ENCODE data around the gene PNMA6F. TPM values are rescaled to one million over a fixed set of nuclear protein-coding genes. Genes with fewer than 3 reads are reported as not detected.

Gene PNMA6F
- total RNA-seq, 1 experiment from 2014 or later, result not detected

DNA sequence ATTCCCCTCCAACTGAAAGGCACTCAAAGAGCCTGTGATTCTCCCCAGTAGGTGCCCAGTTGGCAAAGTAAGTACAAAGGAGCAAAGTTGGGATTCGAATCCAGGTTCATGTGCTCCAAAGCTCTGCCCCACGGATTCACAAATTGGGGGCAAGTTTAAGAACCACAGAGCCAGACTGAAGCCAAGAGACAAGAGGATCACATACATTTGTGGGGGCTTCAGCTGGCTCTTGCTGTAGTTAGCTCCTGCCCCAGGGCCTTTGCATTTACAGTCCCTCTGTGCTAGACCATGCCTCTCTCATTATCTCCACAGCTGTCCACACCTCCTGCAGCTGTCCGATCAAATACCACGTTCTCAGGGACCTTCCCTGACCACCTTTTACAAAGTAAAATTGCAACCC, 18.8 kb downstream of the PNMA6F start:
- no peak for DNase-seq
- no peaks in the 10 kb centered on the region for H3K36me3 ChIP-seq (ENCODE audit: control insufficient read depth, insufficient read depth, low read length)
- Mint-ChIP-seq H3K27ac (ENCODE audit: unreplicated experiment) (no peak overlapping the region), H3K4me3 (ENCODE audit: unreplicated experiment) (no peak overlapping the region), H3K9me3 (ENCODE audit: unreplicated experiment) (no peaks in the 10 kb centered on the region), H3K36me3 (ENCODE audit: insufficient read depth, unreplicated experiment) (no peaks in the 10 kb centered on the region), H3K27me3 (ENCODE audit: insufficient read depth, unreplicated experiment) (peaks cover 21% of the 10 kb centered on the region), H3K4me1 (ENCODE audit: low read depth, unreplicated experiment) (no peaks in the 10 kb centered on the region)
- H3K4me3 ChIP-seq (ENCODE audit: low read depth, low read length), result no peak overlapping the region
- no peaks in the 10 kb centered on the region for H3K9me3 ChIP-seq
- intact Hi-C loops (cut with micrococcal nuclease; ENCODE audit: unreplicated experiment), result no loop called here
- TF ChIP-seq, protein P1, sequence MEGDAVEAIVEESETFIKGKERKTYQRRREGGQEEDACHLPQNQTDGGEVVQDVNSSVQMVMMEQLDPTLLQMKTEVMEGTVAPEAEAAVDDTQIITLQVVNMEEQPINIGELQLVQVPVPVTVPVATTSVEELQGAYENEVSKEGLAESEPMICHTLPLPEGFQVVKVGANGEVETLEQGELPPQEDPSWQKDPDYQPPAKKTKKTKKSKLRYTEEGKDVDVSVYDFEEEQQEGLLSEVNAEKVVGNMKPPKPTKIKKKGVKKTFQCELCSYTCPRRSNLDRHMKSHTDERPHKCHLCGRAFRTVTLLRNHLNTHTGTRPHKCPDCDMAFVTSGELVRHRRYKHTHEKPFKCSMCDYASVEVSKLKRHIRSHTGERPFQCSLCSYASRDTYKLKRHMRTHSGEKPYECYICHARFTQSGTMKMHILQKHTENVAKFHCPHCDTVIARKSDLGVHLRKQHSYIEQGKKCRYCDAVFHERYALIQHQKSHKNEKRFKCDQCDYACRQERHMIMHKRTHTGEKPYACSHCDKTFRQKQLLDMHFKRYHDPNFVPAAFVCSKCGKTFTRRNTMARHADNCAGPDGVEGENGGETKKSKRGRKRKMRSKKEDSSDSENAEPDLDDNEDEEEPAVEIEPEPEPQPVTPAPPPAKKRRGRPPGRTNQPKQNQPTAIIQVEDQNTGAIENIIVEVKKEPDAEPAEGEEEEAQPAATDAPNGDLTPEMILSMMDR (IDR thresholded peaks at IDR 0.05; ENCODE audit: insufficient read depth in 1 of 2, low read depth in 1 of 2, low read length in 1 of 2, severe bottlenecking in 1 of 2, unreplicated experiment in 1 of 2), result no peak
- BruUV-seq (replicated peaks), result no TSS peak
- H3K4me1 ChIP-seq, result no peaks in the 10 kb centered on the region
- ChIA-PET POLR2A (no interaction called here), CTCF (no interaction called here)
- H3K27me3 ChIP-seq (replicated peaks; ENCODE audit: control insufficient read depth, insufficient read depth, low read length), result no peaks in the 10 kb centered on the region

DNA sequence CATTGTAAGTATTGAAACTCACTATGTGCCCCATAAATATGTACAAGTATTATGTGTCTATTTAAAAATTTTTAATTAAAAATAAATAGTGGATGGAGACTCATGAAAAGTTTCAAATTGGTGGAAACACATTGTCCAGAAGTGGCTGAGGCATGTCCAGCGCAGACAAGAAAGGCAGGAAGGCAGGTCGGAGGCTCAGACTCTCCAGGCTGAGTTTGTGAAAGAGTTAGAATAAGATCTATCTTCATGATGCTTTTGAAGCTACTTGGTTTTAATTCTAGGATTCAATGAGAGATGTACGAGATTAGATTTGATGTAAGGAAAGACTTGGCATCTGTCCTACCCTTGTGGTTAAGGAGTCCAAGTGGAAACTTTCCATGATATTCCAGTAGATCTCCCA, 19.8 kb downstream of the PNMA6F start:
- Histone ChIP-seq H3K9me3 (no peaks in the 10 kb centered on the region), H3K4me1 (no peaks in the 10 kb centered on the region), H3K36me3 (ENCODE audit: control insufficient read depth, insufficient read depth, low read length) (no peaks in the 10 kb centered on the region), H3K4me3 (ENCODE audit: low read depth, low read length) (no peak overlapping the region), H3K27me3 (replicated peaks; ENCODE audit: control insufficient read depth, insufficient read depth, low read length) (no peaks in the 10 kb centered on the region)
- Mint-ChIP-seq H3K9me3 (ENCODE audit: unreplicated experiment) (no peaks in the 10 kb centered on the region), H3K27me3 (ENCODE audit: insufficient read depth, unreplicated experiment) (peaks cover 18% of the 10 kb centered on the region), H3K27ac (ENCODE audit: unreplicated experiment) (no peak overlapping the region), H3K4me1 (ENCODE audit: low read depth, unreplicated experiment) (no peaks in the 10 kb centered on the region), H3K4me3 (ENCODE audit: unreplicated experiment) (no peak overlapping the region), H3K36me3 (ENCODE audit: insufficient read depth, unreplicated experiment) (no peaks in the 10 kb centered on the region)
- intact Hi-C loops (cut with micrococcal nuclease; ENCODE audit: unreplicated experiment), result no loop called here
- BruUV-seq (replicated peaks), result no TSS peak
- DNase-seq, result no peak
- TF ChIP-seq, protein P1 (IDR thresholded peaks at IDR 0.05; ENCODE audit: insufficient read depth in 1 of 2, low read depth in 1 of 2, low read length in 1 of 2, severe bottlenecking in 1 of 2, unreplicated experiment in 1 of 2), result no peak
- POLR2A ChIA-PET, result no interaction called here
- CTCF ChIA-PET, result no interaction called here

DNA sequence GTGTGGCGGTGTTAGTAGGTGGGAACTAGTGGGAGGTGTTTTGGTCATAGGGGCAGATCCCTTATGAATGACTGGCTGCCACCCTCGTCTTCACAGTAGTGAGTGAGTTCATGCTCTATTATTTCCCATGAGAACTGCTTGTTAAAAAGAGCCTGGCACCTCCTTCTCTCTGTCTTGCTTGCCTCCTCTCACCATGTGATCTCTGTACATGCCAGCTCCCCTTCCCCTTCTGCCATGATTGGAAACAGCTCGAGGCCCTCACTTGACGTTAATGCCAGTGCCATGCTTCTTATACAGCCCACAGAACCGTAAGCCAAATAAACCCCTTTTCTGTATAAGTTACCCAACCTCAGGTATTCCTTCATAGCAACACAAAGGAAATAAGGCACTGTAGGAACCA, 21.7 kb downstream of the PNMA6F start:
- no peaks in the 10 kb centered on the region for H3K9me3 Mint-ChIP-seq (ENCODE audit: unreplicated experiment)
- no peaks in the 10 kb centered on the region for H3K36me3 Mint-ChIP-seq (ENCODE audit: insufficient read depth, unreplicated experiment)
- Histone ChIP-seq H3K4me3 (ENCODE audit: low read depth, low read length) (no peak overlapping the region), H3K27me3 (replicated peaks; ENCODE audit: control insufficient read depth, insufficient read depth, low read length) (no peaks in the 10 kb centered on the region), H3K9me3 (no peaks in the 10 kb centered on the region), H3K36me3 (ENCODE audit: control insufficient read depth, insufficient read depth, low read length) (no peaks in the 10 kb centered on the region), H3K4me1 (no peaks in the 10 kb centered on the region)
- CTCF ChIA-PET, result no interaction called here
- H3K27ac Mint-ChIP-seq (ENCODE audit: unreplicated experiment), result no peak overlapping the region
- H3K4me1 Mint-ChIP-seq (ENCODE audit: low read depth, unreplicated experiment), result no peaks in the 10 kb centered on the region
- TF ChIP-seq, protein P1 (IDR thresholded peaks at IDR 0.05; ENCODE audit: insufficient read depth in 1 of 2, low read depth in 1 of 2, low read length in 1 of 2, severe bottlenecking in 1 of 2, unreplicated experiment in 1 of 2), result no peak
- BruUV-seq (replicated peaks), result no TSS peak
- POLR2A ChIA-PET, result no interaction called here
- no peak for DNase-seq
- intact Hi-C loops (cut with micrococcal nuclease; ENCODE audit: unreplicated experiment), result no loop called here
- peaks cover 13% of the 10 kb centered on the region for H3K27me3 Mint-ChIP-seq (ENCODE audit: insufficient read depth, unreplicated experiment)
- H3K4me3 Mint-ChIP-seq (ENCODE audit: unreplicated experiment), result no peak overlapping the region

Data from Caco-2 (cell line).